ENCODE data around the gene NPAS3. TPM values are rescaled to one million over a fixed set of nuclear protein-coding genes. Genes with fewer than 3 reads are reported as not detected.

Gene NPAS3
- total RNA-seq, 6 experiments from 2014 or later, result 0.11 to 0.83 (median 0.21) TPM; not detected in 2

DNA sequence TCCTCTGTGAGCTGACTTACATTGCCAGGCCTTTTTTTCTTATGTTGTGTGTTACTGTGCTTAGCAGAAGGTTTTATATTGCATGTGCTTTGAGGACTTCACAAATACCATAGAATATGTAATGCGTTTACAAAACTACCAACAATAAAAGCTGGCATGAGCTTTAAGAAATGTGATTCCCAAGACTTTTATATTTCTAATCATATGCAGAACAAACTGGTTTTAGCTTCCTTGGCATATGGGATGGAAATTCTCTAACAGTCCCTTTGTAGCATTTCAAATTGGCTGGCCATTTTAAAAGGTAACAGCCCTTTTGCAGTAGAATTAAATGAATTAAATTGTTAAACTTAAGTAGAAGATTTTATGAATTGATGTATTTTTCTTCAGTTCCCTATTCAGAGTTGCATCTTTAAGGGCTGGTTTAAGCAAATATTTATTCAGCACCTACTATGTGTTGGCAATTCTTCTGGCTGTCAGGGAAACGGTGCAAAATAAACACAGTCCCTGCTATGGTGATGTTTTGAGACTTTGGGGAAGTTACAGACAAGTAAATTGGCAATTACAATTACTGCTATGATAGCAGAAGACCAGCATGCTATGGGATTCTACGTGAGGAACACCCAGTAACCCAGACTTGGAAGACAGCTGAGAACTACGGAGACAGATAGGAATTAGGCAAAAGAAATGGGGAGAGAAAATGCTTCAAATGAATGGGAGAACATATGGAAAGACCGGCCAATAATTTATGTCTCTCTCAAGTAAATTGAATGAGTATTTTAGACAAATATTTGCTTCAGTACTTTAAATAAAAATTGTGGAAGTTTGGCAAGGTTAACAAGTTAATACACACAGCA lies 565.8 kb downstream of the NPAS3 start:
- ATAC-seq (no peak), DNase-seq (no peak)
- Histone ChIP-seq H3K4me1 (no peaks in the 10 kb centered on the region), H3K4me3 (no peak overlapping the region), H3K9me3 (no peaks in the 10 kb centered on the region), H3K27me3 (no peaks in the 10 kb centered on the region), H3K36me3 (no peaks in the 10 kb centered on the region), H3K27ac (no peak overlapping the region)
- 55% methylated on average over 5 of the region's 5 CpGs for WGBS (ENCODE audit: insufficient coverage, low coverage, low lambda C conversion rate, missing lambda C conversion rate)
- TF ChIP-seq, protein P1, sequence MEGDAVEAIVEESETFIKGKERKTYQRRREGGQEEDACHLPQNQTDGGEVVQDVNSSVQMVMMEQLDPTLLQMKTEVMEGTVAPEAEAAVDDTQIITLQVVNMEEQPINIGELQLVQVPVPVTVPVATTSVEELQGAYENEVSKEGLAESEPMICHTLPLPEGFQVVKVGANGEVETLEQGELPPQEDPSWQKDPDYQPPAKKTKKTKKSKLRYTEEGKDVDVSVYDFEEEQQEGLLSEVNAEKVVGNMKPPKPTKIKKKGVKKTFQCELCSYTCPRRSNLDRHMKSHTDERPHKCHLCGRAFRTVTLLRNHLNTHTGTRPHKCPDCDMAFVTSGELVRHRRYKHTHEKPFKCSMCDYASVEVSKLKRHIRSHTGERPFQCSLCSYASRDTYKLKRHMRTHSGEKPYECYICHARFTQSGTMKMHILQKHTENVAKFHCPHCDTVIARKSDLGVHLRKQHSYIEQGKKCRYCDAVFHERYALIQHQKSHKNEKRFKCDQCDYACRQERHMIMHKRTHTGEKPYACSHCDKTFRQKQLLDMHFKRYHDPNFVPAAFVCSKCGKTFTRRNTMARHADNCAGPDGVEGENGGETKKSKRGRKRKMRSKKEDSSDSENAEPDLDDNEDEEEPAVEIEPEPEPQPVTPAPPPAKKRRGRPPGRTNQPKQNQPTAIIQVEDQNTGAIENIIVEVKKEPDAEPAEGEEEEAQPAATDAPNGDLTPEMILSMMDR (IDR thresholded peaks at IDR 0.05), result no peak
- TF ChIP-seq POLR2A (IDR thresholded peaks at IDR 0.05), result no peak
- intact Hi-C loops (cut with DNase I), result no loop called here

DNA sequence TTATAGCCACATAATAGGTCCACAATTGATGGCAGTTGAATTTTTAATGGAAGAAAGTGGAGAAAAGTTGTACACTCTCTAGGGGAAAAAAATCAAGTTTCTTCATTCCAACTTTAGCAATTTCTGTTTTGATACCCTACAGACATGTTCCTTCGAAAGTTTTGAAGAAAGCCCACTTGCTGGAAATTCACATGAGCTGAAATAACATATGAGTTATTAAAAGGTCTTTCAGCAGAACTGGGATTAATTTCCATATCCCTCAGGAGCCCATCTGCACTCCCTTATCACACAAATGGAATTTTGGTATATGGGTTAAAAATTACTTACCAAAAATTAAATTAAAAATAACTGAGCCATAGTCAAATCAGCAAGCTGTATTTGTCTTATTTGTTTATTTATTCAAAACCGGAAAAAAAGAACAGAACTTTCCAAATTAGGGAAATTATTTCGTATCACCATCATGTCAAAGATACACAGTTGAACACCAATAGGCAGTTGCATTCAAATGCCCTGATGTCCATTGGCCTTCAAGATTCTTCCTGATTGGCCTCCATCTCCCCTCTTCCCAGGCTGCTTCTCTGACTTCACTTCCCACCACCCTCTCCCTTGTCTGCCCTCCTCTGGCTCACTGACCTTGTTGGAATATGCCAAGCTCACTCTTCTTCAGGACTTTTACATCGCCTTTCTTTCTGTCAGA lies 566.7 kb downstream of the NPAS3 start:
- no peaks in the 10 kb centered on the region for H3K36me3 ChIP-seq
- H3K4me3 ChIP-seq, result no peak overlapping the region
- DNase-seq (no peak), ATAC-seq (no peak)
- no peaks in the 10 kb centered on the region for H3K27me3 ChIP-seq
- H3K4me1 ChIP-seq, result no peaks in the 10 kb centered on the region
- H3K9me3 ChIP-seq, result no peaks in the 10 kb centered on the region
- intact Hi-C loops (cut with DNase I), result no loop called here
- WGBS (ENCODE audit: insufficient coverage, low coverage, low lambda C conversion rate, missing lambda C conversion rate), result 39% methylated on average over 4 of the region's 4 CpGs
- TF ChIP-seq, protein P1 (IDR thresholded peaks at IDR 0.05), result no peak
- no peak for TF ChIP-seq POLR2A (IDR thresholded peaks at IDR 0.05)
- no peak overlapping the region for H3K27ac ChIP-seq

DNA sequence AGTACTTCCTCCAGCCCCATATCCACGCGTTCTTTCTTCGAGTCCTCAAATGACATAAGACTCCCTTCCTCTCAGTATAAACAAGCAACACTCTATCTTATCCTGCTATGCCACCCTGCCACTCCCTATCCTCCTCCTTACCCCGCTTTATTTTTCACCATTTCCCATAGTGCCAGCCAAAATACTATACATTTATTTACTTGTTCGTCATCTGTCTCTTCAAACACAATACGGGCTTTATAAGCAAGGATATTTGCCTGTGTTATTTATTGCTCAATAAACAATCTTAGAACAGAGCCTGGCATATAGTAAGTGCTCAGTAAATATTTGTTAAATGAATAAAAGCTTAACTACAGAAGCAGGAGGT lies 567.3 kb downstream of the NPAS3 start:
- WGBS (ENCODE audit: insufficient coverage, low coverage, low lambda C conversion rate, missing lambda C conversion rate), result 73% methylated on average over 6 of the region's 6 CpGs
- H3K36me3 ChIP-seq, result no peaks in the 10 kb centered on the region
- no peak for DNase-seq
- H3K4me1 ChIP-seq, result no peaks in the 10 kb centered on the region
- intact Hi-C loops (cut with DNase I), result no loop called here
- no peak overlapping the region for H3K27ac ChIP-seq
- TF ChIP-seq POLR2A (IDR thresholded peaks at IDR 0.05), result no peak
- TF ChIP-seq, protein P1 (IDR thresholded peaks at IDR 0.05), result no peak
- H3K9me3 ChIP-seq, result no peaks in the 10 kb centered on the region
- ATAC-seq, result no peak
- no peaks in the 10 kb centered on the region for H3K27me3 ChIP-seq
- no peak overlapping the region for H3K4me3 ChIP-seq

DNA sequence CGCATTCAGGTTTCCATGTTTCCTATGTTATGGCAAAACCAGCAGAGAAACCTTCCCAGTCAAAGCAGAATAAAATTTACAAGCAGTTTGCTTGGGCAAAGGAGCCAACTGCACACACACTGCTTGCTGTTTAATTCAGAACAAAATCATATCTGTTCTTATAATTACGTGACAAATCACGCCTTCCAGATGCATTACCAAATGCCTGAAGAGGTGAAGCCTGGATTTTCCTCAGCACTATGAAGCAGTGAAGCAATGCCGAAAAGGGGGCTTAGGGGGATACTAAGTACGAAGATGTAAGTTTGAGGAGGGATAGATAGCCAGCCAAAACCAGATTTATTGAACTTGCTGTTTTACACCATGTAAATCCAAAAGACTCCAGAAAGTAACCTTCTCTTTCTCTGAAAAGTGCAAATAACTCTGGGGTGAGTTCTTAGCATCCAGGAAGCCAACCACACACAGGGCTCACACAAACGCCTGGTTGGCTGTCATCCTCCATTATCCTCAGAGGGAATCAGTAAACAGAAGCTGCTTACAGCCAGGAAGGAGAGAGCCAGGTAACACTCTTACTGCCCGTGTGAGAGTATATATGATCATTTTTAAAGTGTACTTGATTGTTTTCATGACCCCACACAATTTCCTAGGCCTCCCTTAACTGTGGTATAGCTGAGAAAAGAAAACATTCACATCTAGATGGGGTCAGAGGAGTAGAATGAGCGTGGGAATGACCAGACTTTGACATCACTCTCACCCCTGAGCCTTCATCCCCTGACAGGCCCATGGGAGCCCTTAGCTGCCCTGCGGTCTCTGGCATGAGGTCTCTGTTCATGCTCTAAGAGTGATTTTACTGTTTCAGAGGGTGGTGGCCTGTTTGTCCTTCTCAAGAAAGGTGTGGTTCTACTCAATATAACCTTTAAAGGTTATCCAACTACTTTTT lies 569.7 kb downstream of the NPAS3 start:
- intact Hi-C loops (cut with DNase I), result no loop called here
- Histone ChIP-seq H3K9me3 (no peaks in the 10 kb centered on the region), H3K4me3 (no peak overlapping the region), H3K4me1 (no peaks in the 10 kb centered on the region), H3K27me3 (no peaks in the 10 kb centered on the region), H3K27ac (no peak overlapping the region), H3K36me3 (no peaks in the 10 kb centered on the region)
- no peak for ATAC-seq
- WGBS (ENCODE audit: insufficient coverage, low coverage, low lambda C conversion rate, missing lambda C conversion rate), result 49% methylated on average over 9 of the region's 9 CpGs
- TF ChIP-seq, protein P1 (IDR thresholded peaks at IDR 0.05), result no peak
- TF ChIP-seq POLR2A (IDR thresholded peaks at IDR 0.05), result no peak
- DNase-seq, result no peak
